ENCODE results near the gene KIF21A.

DNA sequence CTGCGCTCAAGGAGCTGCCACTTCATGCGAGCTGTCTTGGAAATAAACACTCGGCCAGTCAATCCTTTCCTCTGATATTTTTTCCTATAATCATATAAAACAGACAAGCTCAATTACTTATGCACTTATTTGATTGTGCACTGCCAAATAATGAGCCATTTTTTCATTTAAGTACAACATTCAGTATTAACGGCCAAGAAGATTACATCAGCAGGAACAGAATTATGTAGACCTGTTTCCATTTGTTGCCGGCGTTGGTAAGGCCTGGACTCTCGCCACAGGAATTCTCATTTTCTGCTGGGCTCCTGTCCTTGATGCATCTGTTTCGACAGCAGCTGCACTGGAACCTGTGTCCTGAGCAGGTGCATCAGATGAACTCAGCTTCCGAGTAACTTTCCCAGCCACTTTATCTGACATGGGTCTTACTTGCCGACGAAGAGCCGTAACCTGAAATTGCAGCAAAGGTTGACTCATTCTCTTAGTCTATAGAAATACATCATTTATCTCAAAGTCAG, 110.2 kb downstream of the KIF21A start:
- TF ChIP-seq, protein P1, sequence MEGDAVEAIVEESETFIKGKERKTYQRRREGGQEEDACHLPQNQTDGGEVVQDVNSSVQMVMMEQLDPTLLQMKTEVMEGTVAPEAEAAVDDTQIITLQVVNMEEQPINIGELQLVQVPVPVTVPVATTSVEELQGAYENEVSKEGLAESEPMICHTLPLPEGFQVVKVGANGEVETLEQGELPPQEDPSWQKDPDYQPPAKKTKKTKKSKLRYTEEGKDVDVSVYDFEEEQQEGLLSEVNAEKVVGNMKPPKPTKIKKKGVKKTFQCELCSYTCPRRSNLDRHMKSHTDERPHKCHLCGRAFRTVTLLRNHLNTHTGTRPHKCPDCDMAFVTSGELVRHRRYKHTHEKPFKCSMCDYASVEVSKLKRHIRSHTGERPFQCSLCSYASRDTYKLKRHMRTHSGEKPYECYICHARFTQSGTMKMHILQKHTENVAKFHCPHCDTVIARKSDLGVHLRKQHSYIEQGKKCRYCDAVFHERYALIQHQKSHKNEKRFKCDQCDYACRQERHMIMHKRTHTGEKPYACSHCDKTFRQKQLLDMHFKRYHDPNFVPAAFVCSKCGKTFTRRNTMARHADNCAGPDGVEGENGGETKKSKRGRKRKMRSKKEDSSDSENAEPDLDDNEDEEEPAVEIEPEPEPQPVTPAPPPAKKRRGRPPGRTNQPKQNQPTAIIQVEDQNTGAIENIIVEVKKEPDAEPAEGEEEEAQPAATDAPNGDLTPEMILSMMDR (IDR thresholded peaks at IDR 0.05): no peak
- TF ChIP-seq POLR2A (IDR thresholded peaks at IDR 0.05): no peak
